ENCODE results near the gene TAB2.
"Not testable (repeated sequence)": the region's sequence is repeated elsewhere in the genome, so short reads cannot be mapped to it uniquely, and the experiment has no call there.

The TAB2 gene

GRCh38 chr6:149313861-149314260, 3.7 kb upstream of the TAB2 start:
- no peak for DNase-seq

GRCh38 chr6:149314325-149314905, 3.1 kb upstream of the TAB2 start:
- no peak for DNase-seq

- no peak for DNase-seq
Measured at GRCh38 chr6:149316108-149316727, 1.3 kb upstream of the TAB2 start.

GRCh38 chr6:149316740-149317643, 520 bp upstream of the TAB2 start:
- peak; percentile 96 for DNase-seq

- peak; percentile 49 for DNase-seq
Measured at GRCh38 chr6:149318581-149319286, 1.2 kb downstream of the TAB2 start.

GRCh38 chr6:149319422-149319821, 1.9 kb downstream of the TAB2 start:
- DNase-seq = no peak

- DNase-seq = not testable (repeated sequence)
Measured at GRCh38 chr6:149320016-149320415, 2.5 kb downstream of the TAB2 start.

GRCh38 chr6:149320796-149321195, 3.3 kb downstream of the TAB2 start:
- DNase-seq = no peak

GRCh38 chr6:149323353-149323752, 5.8 kb downstream of the TAB2 start:
- DNase-seq = no peak

- DNase-seq = peak; percentile 49
Measured at GRCh38 chr6:149323925-149324324, 6.4 kb downstream of the TAB2 start.

- DNase-seq = no peak
Measured at GRCh38 chr6:149324428-149324827, 6.9 kb downstream of the TAB2 start.

GRCh38 chr6:149325648-149326236, 8.2 kb downstream of the TAB2 start:
- DNase-seq = no peak

GRCh38 chr6:149327638-149328037, 10.1 kb downstream of the TAB2 start:
- DNase-seq = no peak

- DNase-seq = no peak
Measured at GRCh38 chr6:149328083-149328482, 10.6 kb downstream of the TAB2 start.

GRCh38 chr6:149329529-149329928, 12.0 kb downstream of the TAB2 start:
- no peak for DNase-seq

GRCh38 chr6:149330133-149330532, 12.6 kb downstream of the TAB2 start:
- DNase-seq = no peak

- DNase-seq = peak; percentile 35
Measured at GRCh38 chr6:149331043-149331807, 13.7 kb downstream of the TAB2 start.

GRCh38 chr6:149331871-149332270, 14.4 kb downstream of the TAB2 start:
- no peak for DNase-seq

- DNase-seq = no peak
Measured at GRCh38 chr6:149332602-149333265, 15.2 kb downstream of the TAB2 start.

GRCh38 chr6:149333266-149333620, 15.7 kb downstream of the TAB2 start:
- no peak for DNase-seq

GRCh38 chr6:149334201-149334600, 16.7 kb downstream of the TAB2 start:
- DNase-seq = peak; percentile 71
